NCI-H2107 treated with DMSO at 0.1 percent for 48 hours (cell line): ENCODE measurements around the gene HDAC2.
"Not testable (repeated sequence)": the region's sequence is repeated elsewhere in the genome, so short reads cannot be mapped to it uniquely, and the experiment has no call there.

Experiments used
- DNase-seq: peaks from one replicate; lab custom pipeline; 2025; ENCODE audit not compliant: unreplicated experiment; lab: John Stamatoyannopoulos, UW

HDAC2 gene

GRCh38 chr6:113970805-113971676 is at the start of gene HDAC2:
TSS of gene HDAC2 (minus strand) at chr6:113971148. CDS start at chr6:113970908, 240 bp downstream.
- DNase-seq: peak; percentile 62

GRCh38 chr6:114020196-114020595 is 49.2 kb upstream of the HDAC2 start:
- DNase-seq: no peak

- not testable (repeated sequence) for DNase-seq
These were observed 46.2 kb upstream of the HDAC2 start for GRCh38 chr6:114017146-114017545.

- DNase-seq: not testable (repeated sequence)
These were observed 43.2 kb upstream of the HDAC2 start for GRCh38 chr6:114014106-114014505.

GRCh38 chr6:114011486-114011885 is 40.5 kb upstream of the HDAC2 start:
- DNase-seq: not testable (repeated sequence)

- DNase-seq: no peak
These were observed 39.6 kb upstream of the HDAC2 start for GRCh38 chr6:114010540-114010939.

GRCh38 chr6:114009192-114009591 is 38.2 kb upstream of the HDAC2 start:
- no peak for DNase-seq

GRCh38 chr6:114008331-114008730 is 37.4 kb upstream of the HDAC2 start:
- DNase-seq: no peak

GRCh38 chr6:114007516-114007915 is 36.6 kb upstream of the HDAC2 start:
- DNase-seq: peak; percentile 46

- DNase-seq: no peak
These were observed 30.4 kb upstream of the HDAC2 start for GRCh38 chr6:114001354-114001753.

GRCh38 chr6:114000069-114000468 is 29.1 kb upstream of the HDAC2 start:
- DNase-seq: no peak

- DNase-seq: no peak
These were observed 28.3 kb upstream of the HDAC2 start for GRCh38 chr6:113999284-113999683.

- no peak for DNase-seq
These were observed 27.9 kb upstream of the HDAC2 start for GRCh38 chr6:113998811-113999210.

- DNase-seq: no peak
These were observed 26.2 kb upstream of the HDAC2 start for GRCh38 chr6:113997116-113997515.

- peak; percentile 70 for DNase-seq
These were observed 24.7 kb upstream of the HDAC2 start for GRCh38 chr6:113995634-113996033.

- DNase-seq: peak; percentile 51
These were observed 24.0 kb upstream of the HDAC2 start for GRCh38 chr6:113994934-113995342.

- DNase-seq: no peak
These were observed 18.7 kb upstream of the HDAC2 start for GRCh38 chr6:113989675-113990074.

- not testable (repeated sequence) for DNase-seq
These were observed 11.7 kb upstream of the HDAC2 start for GRCh38 chr6:113982675-113983074.

GRCh38 chr6:113982055-113982550 is 11.2 kb upstream of the HDAC2 start:
- no peak for DNase-seq

- DNase-seq: peak; percentile 15
These were observed 10.1 kb upstream of the HDAC2 start for GRCh38 chr6:113980937-113981554.

- DNase-seq: no peak
These were observed 9.0 kb upstream of the HDAC2 start for GRCh38 chr6:113979937-113980336.

- no peak for DNase-seq
These were observed 7.2 kb upstream of the HDAC2 start for GRCh38 chr6:113978084-113978675.
